Keratinocyte (primary cell): ENCODE measurements around the gene CCDC88B. TPM values are rescaled to one million over a fixed set of nuclear protein-coding genes. Genes with fewer than 3 reads are reported as not detected.

ENCODE experiments used
- DNase-seq: peaks from one replicate; pipeline ENCODE4 v3.0.0-alpha.2; 2011; ENCODE audit warnings: low read depth, missing footprints, low spot score
- FAIRE-seq: peaks from 2 replicates; lab custom pipeline; 2011; peaks lifted over from hg19 to GRCh38; lab: Jason Lieb, UNC
- H2AFZ ChIP-seq: 2 replicates; pipeline ENCODE4 v1.6.0; 2012; ENCODE audit warnings: low read length, control low read depth, inconsistent platforms; ENCODE audit not compliant: control insufficient read depth
- H3K27ac ChIP-seq: 2 replicates; pipeline ENCODE4 v1.5.1; 2011; ENCODE audit warnings: low read length; ENCODE audit not compliant: control insufficient read depth, insufficient read depth
- H3K27me3 ChIP-seq: 3 replicates; pipeline ENCODE4 v1.6.0; 2011; ENCODE audit warnings: low read length; ENCODE audit not compliant: control insufficient read depth, insufficient read depth; ENCODE audit errors: extremely low read depth
- H3K36me3 ChIP-seq, 2 experiments: 2 replicates in 1 of 2; 3 replicates in 1 of 2; pipeline ENCODE4 v1.5.1; 2011; ENCODE audit warnings: low read length in 2 of 2, mild to moderate bottlenecking in 1 of 2; ENCODE audit not compliant: control insufficient read depth in 2 of 2, insufficient read depth in 2 of 2; ENCODE audit errors: extremely low read depth in 1 of 2
- H3K4me1 ChIP-seq: 3 replicates; pipeline ENCODE4 v1.5.1; 2011; ENCODE audit warnings: low read length; ENCODE audit not compliant: control insufficient read depth, insufficient read depth; ENCODE audit errors: extremely low read depth
- H3K4me2 ChIP-seq: 3 replicates; pipeline ENCODE4 v1.6.0; 2011; ENCODE audit warnings: low read depth, low read length; ENCODE audit not compliant: control insufficient read depth, insufficient read depth; ENCODE audit errors: extremely low read depth
- H3K4me3 ChIP-seq, 3 experiments: fragments of 200-600 bp in 1 of 3; sonication (generic) in 1 of 3; 2 replicates in 2 of 3; 3 replicates in 1 of 3; pipeline ENCODE4 v1.5.1; 2011 to 2016; ENCODE audit warnings: low read length in 3 of 3, mild to moderate bottlenecking in 3 of 3, control low read depth in 2 of 3, inconsistent platforms in 1 of 3, low read depth in 1 of 3, mixed read lengths in 1 of 3, mixed run types in 1 of 3, moderate library complexity in 1 of 3; ENCODE audit not compliant: control insufficient read depth in 2 of 3, insufficient read depth in 2 of 3; ENCODE audit errors: extremely low read depth in 1 of 3
- H3K79me2 ChIP-seq: 2 replicates; pipeline ENCODE4 v1.6.0; 2012; ENCODE audit warnings: low read length; ENCODE audit not compliant: control insufficient read depth, insufficient read depth
- H3K9ac ChIP-seq: 3 replicates; pipeline ENCODE4 v1.6.0; 2011; ENCODE audit warnings: low read length; ENCODE audit not compliant: control insufficient read depth, insufficient read depth; ENCODE audit errors: extremely low read depth
- H3K9me1 ChIP-seq: 3 replicates; pipeline ENCODE4 v1.6.0; 2011; ENCODE audit warnings: low read length; ENCODE audit not compliant: control insufficient read depth, insufficient read depth; ENCODE audit errors: extremely low read depth
- H3K9me3 ChIP-seq: 2 replicates; pipeline ENCODE4 v1.5.1; 2012; ENCODE audit warnings: low read depth, low read length; ENCODE audit not compliant: control insufficient read depth
- H4K20me1 ChIP-seq: 3 replicates; pipeline ENCODE4 v1.6.0; 2011; ENCODE audit warnings: low read length; ENCODE audit not compliant: control insufficient read depth, insufficient read depth; ENCODE audit errors: extremely low read depth
- EZH2 ChIP-seq: IDR thresholded peaks from one replicate; pipeline ENCODE4 v1.6.1; 2012; ENCODE audit warnings: inconsistent platforms, mild to moderate bottlenecking, low read length, moderate library complexity
- dilution Hi-C: fragments of 300-500 bp; cut with MboI; formaldehyde crosslinking; loops from one replicate; pipeline ENCODE4 v1.7.0; 2020; ENCODE audit warnings: low sequenced_read_pairs; ENCODE audit not compliant: extremely low pct_ligation_motif_present
- polyA plus RNA-seq, 5 experiments: library from polyadenylated mRNA; depleted of rRNA in 3 of 5; stranded (reverse) in 3 of 5; stranded (forward) in 1 of 5; unstranded in 1 of 5; fragments of >200 nt; gene quantifications; 1 replicate in 1 of 5; 2 replicates in 3 of 5; 3 replicates in 1 of 5; pipeline versions ENCODE4 v1.2.1 to v1.2.3, GENCODE V29; 2011 to 2012; ENCODE audit warnings: missing spikeins in 2 of 5, low read depth in 1 of 5, low replicate concordance in 1 of 5
- TF ChIP-seq, protein P1 (sequence below), 3 experiments: IDR thresholded peaks in 1 of 3; conservative IDR thresholded peaks in 1 of 3; optimal IDR thresholded peaks in 1 of 3; 2 replicates in 2 of 3; 3 replicates in 1 of 3; pipeline versions ENCODE3 to v1.5.1; 2011; ENCODE audit warnings: low read length in 3 of 3, mild to moderate bottlenecking in 3 of 3, moderate library complexity in 2 of 3, control low read depth in 1 of 3, inconsistent platforms in 1 of 3; ENCODE audit not compliant: insufficient read depth in 2 of 3; ENCODE audit errors: extremely low read depth in 1 of 3

CCDC88B gene
- polyA plus RNA-seq, 1 donor (not counting 4 experiments of a cell fraction or from before 2014, with no cell fraction given), result 3.7 TPM

DNA sequence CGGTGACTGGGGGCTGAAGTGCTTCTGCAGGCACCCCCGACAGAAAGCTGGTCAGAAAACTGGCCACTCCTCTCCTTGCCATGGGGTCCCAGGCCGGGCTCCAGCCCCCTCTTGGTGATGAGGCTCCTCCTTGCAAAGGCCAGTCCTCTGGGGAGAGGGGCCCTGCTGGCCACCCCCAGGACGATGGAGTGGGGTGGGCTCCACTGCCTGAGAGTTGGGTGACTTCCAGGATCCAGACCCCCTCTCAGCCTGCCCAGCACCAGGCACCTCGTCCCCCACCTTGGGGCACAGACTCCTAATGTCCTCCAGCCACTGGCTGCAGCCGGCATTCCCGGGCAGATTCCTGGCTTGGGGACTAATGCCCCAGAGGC lies 18.5 kb downstream of the CCDC88B start:
- FAIRE-seq (no peak), DNase-seq (no peak)
- TF ChIP-seq, protein P1, sequence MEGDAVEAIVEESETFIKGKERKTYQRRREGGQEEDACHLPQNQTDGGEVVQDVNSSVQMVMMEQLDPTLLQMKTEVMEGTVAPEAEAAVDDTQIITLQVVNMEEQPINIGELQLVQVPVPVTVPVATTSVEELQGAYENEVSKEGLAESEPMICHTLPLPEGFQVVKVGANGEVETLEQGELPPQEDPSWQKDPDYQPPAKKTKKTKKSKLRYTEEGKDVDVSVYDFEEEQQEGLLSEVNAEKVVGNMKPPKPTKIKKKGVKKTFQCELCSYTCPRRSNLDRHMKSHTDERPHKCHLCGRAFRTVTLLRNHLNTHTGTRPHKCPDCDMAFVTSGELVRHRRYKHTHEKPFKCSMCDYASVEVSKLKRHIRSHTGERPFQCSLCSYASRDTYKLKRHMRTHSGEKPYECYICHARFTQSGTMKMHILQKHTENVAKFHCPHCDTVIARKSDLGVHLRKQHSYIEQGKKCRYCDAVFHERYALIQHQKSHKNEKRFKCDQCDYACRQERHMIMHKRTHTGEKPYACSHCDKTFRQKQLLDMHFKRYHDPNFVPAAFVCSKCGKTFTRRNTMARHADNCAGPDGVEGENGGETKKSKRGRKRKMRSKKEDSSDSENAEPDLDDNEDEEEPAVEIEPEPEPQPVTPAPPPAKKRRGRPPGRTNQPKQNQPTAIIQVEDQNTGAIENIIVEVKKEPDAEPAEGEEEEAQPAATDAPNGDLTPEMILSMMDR (optimal IDR thresholded peaks at IDR 0.05 in 1 of 3, IDR thresholded peaks at IDR 0.05 in 1 of 3, conservative IDR thresholded peaks at IDR 0.05 in 1 of 3; ENCODE audit: extremely low read depth in 1 of 3, insufficient read depth in 2 of 3, low read length in 3 of 3), result no peak
- TF ChIP-seq EZH2, result no peak
- Histone ChIP-seq H2AFZ (no peak overlapping the region), H3K27me3 (no peaks in the 10 kb centered on the region), H3K27ac (peak overlapping the region; percentile 88), H3K9me3 (no peaks in the 10 kb centered on the region), H3K9me1 (peaks cover 3% of the 10 kb centered on the region), H3K79me2 (peaks cover 35% of the 10 kb centered on the region), H3K36me3 (peaks cover 24 to 31% of the 10 kb centered on the region in 2 experiments), H4K20me1 (peaks cover 6% of the 10 kb centered on the region), H3K4me3 (peak overlapping the region; percentile 44 to 93 (median 63)), H3K4me2 (peak overlapping the region; percentile 87), H3K9ac (peak overlapping the region; percentile 86), H3K4me1 (peaks cover 44% of the 10 kb centered on the region)
- dilution Hi-C loops, result no loop called here

- Histone ChIP-seq H3K36me3 (peaks cover 25 to 34% of the 10 kb centered on the region in 2 experiments), H3K4me3 (peak within 1 kb of the TSS; percentile 86 to 93 (median 90)), H3K27ac (peak within 1 kb of the TSS; percentile 88), H3K4me2 (peak within 1 kb of the TSS; percentile 97), H3K79me2 (peaks cover 35% of the 10 kb centered on the region), H3K4me1 (peaks cover 44% of the 10 kb centered on the region), H3K9me1 (peaks cover 3% of the 10 kb centered on the region), H3K9me3 (no peaks in the 10 kb centered on the region), H3K27me3 (no peaks in the 10 kb centered on the region), H3K9ac (peak within 1 kb of the TSS; percentile 86), H4K20me1 (peaks cover 6% of the 10 kb centered on the region), H2AFZ (peak within 1 kb of the TSS; percentile 76)
- DNase-seq, result no peak
- dilution Hi-C loops, result no loop called here
- TF ChIP-seq EZH2, result no peak
- TF ChIP-seq, protein P1 (optimal IDR thresholded peaks at IDR 0.05 in 1 of 3, IDR thresholded peaks at IDR 0.05 in 1 of 3, conservative IDR thresholded peaks at IDR 0.05 in 1 of 3; ENCODE audit: extremely low read depth in 1 of 3, insufficient read depth in 2 of 3, low read length in 3 of 3), result no peak
- no peak for FAIRE-seq
Observed at GRCh38 chr11:64358907-64359711, 19.1 kb downstream of the CCDC88B start, which contains the start of gene RPS6KA4. Gene RPS6KA4, plus strand, starts transcription at chr11:64359162. Its CDS starts 74 bp downstream, at chr11:64359236.
